SK-N-SH (cell line): Measurements from ENCODE around the gene ARHGEF17.

ENCODE experiments used
- CTCF ChIP-seq: fragments of 200-600 bp; sonication (generic); IDR thresholded peaks from 2 replicates; pipeline ENCODE4 v1.6.1; 2017; ENCODE audit warnings: antibody characterized with exemption, mild to moderate bottlenecking, moderate library complexity
- JUND ChIP-seq: IDR thresholded peaks from 2 replicates; pipeline ENCODE4 v1.4.0; 2012
- NFIC ChIP-seq: IDR thresholded peaks from 2 replicates; pipeline ENCODE4 v1.4.0; 2012; ENCODE audit warnings: borderline replicate concordance
- TAF1 ChIP-seq: IDR thresholded peaks from 2 replicates; pipeline ENCODE4 v1.6.1; 2012; ENCODE audit warnings: low read depth, mild to moderate bottlenecking, low read length, moderate library complexity, borderline replicate concordance

- TF ChIP-seq CTCF, result 0 out of 2 replicates have a peak, but pooled peaks have one; percentile 6
- TF ChIP-seq TAF1, result no peak
- TF ChIP-seq JUND, result no peak
- TF ChIP-seq NFIC, result peak; percentile 56
Observed at GRCh38 chr11:73323464-73323863, 15.4 kb downstream of the ARHGEF17 start.
